GM21529 (cell line): ENCODE measurements around the gene SERINC1.

Experiments
- ATAC-seq: cut with Tn5 transposase; IDR thresholded peaks from one replicate; pipeline ENCODE4 v1.9.1; 2021; ENCODE audit not compliant: unreplicated experiment

The SERINC1 gene

GRCh38 chr6:122394016-122394415 lies 77.6 kb downstream of the SERINC1 start:
- ATAC-seq: no peak

GRCh38 chr6:122393351-122393896 lies 78.2 kb downstream of the SERINC1 start:
- peak; percentile 64 for ATAC-seq
